Measurements from ENCODE around the gene NOTCH2. TPM values are rescaled to one million over a fixed set of nuclear protein-coding genes. Genes with fewer than 3 reads are reported as not detected.

The NOTCH2 gene
- polyA plus RNA-seq, 1 donor (not counting 4 experiments of a cell fraction or from before 2014, with no cell fraction given): 22.5 TPM

DNA sequence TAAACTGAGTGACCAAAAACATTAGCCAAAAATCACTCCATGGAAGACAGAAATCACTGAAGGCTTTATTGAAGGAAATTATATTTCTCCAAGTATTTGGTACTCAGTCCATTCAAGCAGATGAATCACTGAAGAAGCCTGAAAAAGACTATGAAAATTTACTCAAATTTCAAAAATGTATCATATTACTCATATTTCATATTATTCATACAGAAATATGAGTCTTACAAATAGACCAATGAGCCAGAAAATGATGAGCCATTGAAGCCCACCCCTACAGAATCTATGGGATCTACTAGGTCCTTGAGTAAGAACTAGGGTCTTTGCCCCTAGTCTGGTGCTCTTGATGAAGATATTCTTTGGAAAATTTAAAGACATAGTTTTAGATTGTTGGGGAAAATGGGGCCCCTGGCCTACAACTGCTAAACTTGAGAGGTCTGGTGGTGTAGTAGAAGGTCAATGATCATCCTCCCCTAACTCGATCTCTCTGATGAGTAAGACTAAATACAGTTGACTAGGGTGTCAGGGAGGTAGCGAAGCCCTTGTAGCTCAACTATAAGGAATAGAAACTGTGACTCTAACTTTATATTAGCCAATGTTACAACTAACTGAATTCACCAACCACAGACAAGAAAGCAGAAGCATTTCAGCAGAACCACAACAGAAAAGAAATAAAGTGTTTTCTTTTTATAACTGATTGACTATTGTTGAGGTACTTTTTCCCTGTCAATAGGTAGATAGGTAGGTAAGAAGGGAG is 81.0 kb downstream of the NOTCH2 start:
- H3K27me3 ChIP-seq (ENCODE audit: control insufficient read depth, extremely low read depth, insufficient read depth, low read length): no peaks in the 10 kb centered on the region
- H3K4me3 ChIP-seq (ENCODE audit: control insufficient read depth in 2 of 3, extremely low read depth in 1 of 3, insufficient read depth in 2 of 3, low read depth in 1 of 3, low read length in 3 of 3): no peak overlapping the region
- H3K9me3 ChIP-seq (ENCODE audit: control insufficient read depth, low read depth, low read length): no peaks in the 10 kb centered on the region
- no peak overlapping the region for H3K9ac ChIP-seq (ENCODE audit: control insufficient read depth, extremely low read depth, insufficient read depth, low read length)
- H3K9me1 ChIP-seq (ENCODE audit: control insufficient read depth, extremely low read depth, insufficient read depth, low read length): peaks cover 8% of the 10 kb centered on the region
- TF ChIP-seq EZH2 (IDR thresholded peaks at IDR 0.05; ENCODE audit: low read length) (no peak), CTCF (optimal IDR thresholded peaks at IDR 0.05 in 1 of 3, IDR thresholded peaks at IDR 0.05 in 1 of 3, conservative IDR thresholded peaks at IDR 0.05 in 1 of 3; ENCODE audit: extremely low read depth in 1 of 3, insufficient read depth in 2 of 3, low read length in 3 of 3) (no peak)
- dilution Hi-C loops (cut with MboI; ENCODE audit: extremely low pct_ligation_motif_present, low sequenced_read_pairs): no loop called here
- DNase-seq (ENCODE audit: low read depth, low spot score) (no peak), FAIRE-seq (no peak)
- peaks cover 30% of the 10 kb centered on the region for H3K4me1 ChIP-seq (ENCODE audit: control insufficient read depth, extremely low read depth, insufficient read depth, low read length)
- H3K79me2 ChIP-seq (ENCODE audit: control insufficient read depth, insufficient read depth, low read length): peaks cover 9% of the 10 kb centered on the region
- H3K36me3 ChIP-seq (ENCODE audit: control insufficient read depth in 2 of 2, extremely low read depth in 1 of 2, insufficient read depth in 2 of 2, low read length in 2 of 2): peaks cover 0 to 8% of the 10 kb centered on the region in 2 experiments
- H4K20me1 ChIP-seq (ENCODE audit: control insufficient read depth, extremely low read depth, insufficient read depth, low read length): no peaks in the 10 kb centered on the region
- no peak overlapping the region for H2AFZ ChIP-seq (ENCODE audit: control insufficient read depth, low read length)
- H3K27ac ChIP-seq (ENCODE audit: control insufficient read depth, insufficient read depth, low read length): peak overlapping the region; percentile 50
- no peak overlapping the region for H3K4me2 ChIP-seq (ENCODE audit: control insufficient read depth, extremely low read depth, insufficient read depth, low read depth, low read length)

- H3K9me3 ChIP-seq (ENCODE audit: control insufficient read depth, low read depth, low read length): no peaks in the 10 kb centered on the region
- H3K27me3 ChIP-seq (ENCODE audit: control insufficient read depth, extremely low read depth, insufficient read depth, low read length): no peaks in the 10 kb centered on the region
- dilution Hi-C loops (cut with MboI; ENCODE audit: extremely low pct_ligation_motif_present, low sequenced_read_pairs): no loop called here
- FAIRE-seq (no peak), DNase-seq (ENCODE audit: low read depth, low spot score) (no peak)
- no peak overlapping the region for H3K4me3 ChIP-seq (ENCODE audit: control insufficient read depth in 2 of 3, extremely low read depth in 1 of 3, insufficient read depth in 2 of 3, low read depth in 1 of 3, low read length in 3 of 3)
- peaks cover 11% of the 10 kb centered on the region for H3K79me2 ChIP-seq (ENCODE audit: control insufficient read depth, insufficient read depth, low read length)
- H3K4me2 ChIP-seq (ENCODE audit: control insufficient read depth, extremely low read depth, insufficient read depth, low read depth, low read length): peak overlapping the region; percentile 12
- H3K27ac ChIP-seq (ENCODE audit: control insufficient read depth, insufficient read depth, low read length): peak overlapping the region; percentile 50
- H3K36me3 ChIP-seq (ENCODE audit: control insufficient read depth in 2 of 2, extremely low read depth in 1 of 2, insufficient read depth in 2 of 2, low read length in 2 of 2): peaks cover 0 to 8% of the 10 kb centered on the region in 2 experiments
- H4K20me1 ChIP-seq (ENCODE audit: control insufficient read depth, extremely low read depth, insufficient read depth, low read length): no peaks in the 10 kb centered on the region
- H2AFZ ChIP-seq (ENCODE audit: control insufficient read depth, low read length): no peak overlapping the region
- no peak for TF ChIP-seq CTCF (optimal IDR thresholded peaks at IDR 0.05 in 1 of 3, IDR thresholded peaks at IDR 0.05 in 1 of 3, conservative IDR thresholded peaks at IDR 0.05 in 1 of 3; ENCODE audit: extremely low read depth in 1 of 3, insufficient read depth in 2 of 3, low read length in 3 of 3)
- peaks cover 30% of the 10 kb centered on the region for H3K4me1 ChIP-seq (ENCODE audit: control insufficient read depth, extremely low read depth, insufficient read depth, low read length)
- peaks cover 8% of the 10 kb centered on the region for H3K9me1 ChIP-seq (ENCODE audit: control insufficient read depth, extremely low read depth, insufficient read depth, low read length)
- H3K9ac ChIP-seq (ENCODE audit: control insufficient read depth, extremely low read depth, insufficient read depth, low read length): no peak overlapping the region
Observed at GRCh38 chr1:119987686-119988085, 81.8 kb downstream of the NOTCH2 start.
